Measurements from ENCODE around the gene AIFM2. TPM values are rescaled to one million over a fixed set of nuclear protein-coding genes. Genes with fewer than 3 reads are reported as not detected.
A peak's percentile ranks its signal among the peaks of the same experiment; 100 is the strongest.

The AIFM2 gene
- polyA plus RNA-seq, 2 of the 4 experiments (the other 2 are of a cell fraction), result 30.0 to 34.8 TPM

- TF ChIP-seq, protein P1, sequence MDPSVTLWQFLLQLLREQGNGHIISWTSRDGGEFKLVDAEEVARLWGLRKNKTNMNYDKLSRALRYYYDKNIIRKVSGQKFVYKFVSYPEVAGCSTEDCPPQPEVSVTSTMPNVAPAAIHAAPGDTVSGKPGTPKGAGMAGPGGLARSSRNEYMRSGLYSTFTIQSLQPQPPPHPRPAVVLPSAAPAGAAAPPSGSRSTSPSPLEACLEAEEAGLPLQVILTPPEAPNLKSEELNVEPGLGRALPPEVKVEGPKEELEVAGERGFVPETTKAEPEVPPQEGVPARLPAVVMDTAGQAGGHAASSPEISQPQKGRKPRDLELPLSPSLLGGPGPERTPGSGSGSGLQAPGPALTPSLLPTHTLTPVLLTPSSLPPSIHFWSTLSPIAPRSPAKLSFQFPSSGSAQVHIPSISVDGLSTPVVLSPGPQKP (IDR thresholded peaks at IDR 0.05; ENCODE audit: low read depth, low read length), result no peak
- no peak for TF ChIP-seq CBX2 (IDR thresholded peaks at IDR 0.05; ENCODE audit: borderline replicate concordance, low read depth)
- no peak for TF ChIP-seq MAZ (IDR thresholded peaks at IDR 0.05; ENCODE audit: borderline replicate concordance, low read depth, low read length)
Measured at GRCh38 chr10:70135046-70135445, 2.4 kb upstream of the AIFM2 start (continued).

DNA sequence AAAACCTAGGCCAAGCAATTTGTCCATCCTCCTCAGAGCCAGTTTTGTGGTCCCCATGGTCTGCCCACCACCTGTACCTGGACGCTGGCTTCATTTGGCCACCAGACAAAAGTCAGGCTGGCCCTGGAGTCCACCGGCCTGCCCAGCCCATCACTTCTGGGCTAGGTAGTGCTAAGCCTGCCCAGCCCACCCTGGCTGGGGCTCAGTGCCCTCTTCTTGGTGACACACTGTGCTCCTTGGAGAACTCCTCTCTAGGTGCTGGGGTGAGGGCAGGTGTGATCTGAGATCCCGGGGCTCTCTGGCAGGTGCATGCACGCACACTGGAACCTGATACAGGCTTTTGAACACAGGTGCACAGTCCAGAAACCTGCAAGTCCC lies 1.1 kb downstream of the AIFM2 start:
- peak; percentile 42 to 44; a peak in 5 of 6 replicates for ATAC-seq
- peak overlapping the region; percentile 83 for H3K4me3 ChIP-seq
- no peaks in the 10 kb centered on the region for H3K9me3 ChIP-seq
- peaks cover 28% of the 10 kb centered on the region for H3K4me1 ChIP-seq
- CTCF ChIA-PET, result interaction anchor here (4.1 to 4.8 kb wide), 2 partner anchors 14 to 16 kb away, joined by 17 to 31 read pairs; partner anchors contain the start of gene TYSND1
- TF ChIP-seq TP53 (CRISPR knock-in tag; IDR thresholded peaks at IDR 0.05) (no peak), JUN (IDR thresholded peaks at IDR 0.05) (no peak), HDAC2 (IDR thresholded peaks at IDR 0.05) (no peak), RAD21 (conservative IDR thresholded peaks at IDR 0.05 in 1 of 2, IDR thresholded peaks at IDR 0.05 in 1 of 2) (no peak), ZFP36 (IDR thresholded peaks at IDR 0.05; ENCODE audit: borderline replicate concordance, partially characterized antibody) (no peak), CHD4 (IDR thresholded peaks at IDR 0.05; ENCODE audit: borderline replicate concordance) (no peak), ZNF302 (CRISPR knock-in tag; IDR thresholded peaks at IDR 0.05) (no peak)
- no peak for DNase-seq (ENCODE audit: low read depth in 1 of 2, low spot score in 1 of 2)
- no peak for FAIRE-seq
- POLR2A ChIA-PET, result interaction anchor here (0.6 kb wide), 2 partner anchors 15 kb away, joined by 3 to 5 read pairs; partner anchors contain the start of gene TYSND1
- WGBS (ENCODE audit: missing lambda C conversion rate), result 49% methylated on average over 2 of the region's 4 CpGs
- peak overlapping the region; percentile 71 for H3K4me2 ChIP-seq
- peak overlapping the region; percentile 92 to 94 for H3K27ac ChIP-seq

- Histone ChIP-seq H3K4me3 (peak overlapping the region; percentile 83), H3K9me3 (no peaks in the 10 kb centered on the region), H3K27ac (peak overlapping the region; percentile 92 to 94), H3K4me2 (peak overlapping the region; percentile 71), H3K4me1 (peaks cover 28% of the 10 kb centered on the region)
- peak in 1 of 2 experiments; percentile 62 for DNase-seq (ENCODE audit: low read depth in 1 of 2, low spot score in 1 of 2)
- 27% methylated on average over 10 of the region's 10 CpGs for WGBS (ENCODE audit: missing lambda C conversion rate)
- ChIA-PET CTCF (interaction anchor here (0.7 to 4.8 kb wide), 5 partner anchors 8 to 33 kb away, joined by 3 to 31 read pairs (median 8); partner anchors contain the start of gene TYSND1), POLR2A (interaction anchor here (0.6 kb wide), 1 partner anchor 15 kb away, joined by 3 read pairs; the partner anchor contains the start of gene TYSND1)
- TF ChIP-seq, protein P2, sequence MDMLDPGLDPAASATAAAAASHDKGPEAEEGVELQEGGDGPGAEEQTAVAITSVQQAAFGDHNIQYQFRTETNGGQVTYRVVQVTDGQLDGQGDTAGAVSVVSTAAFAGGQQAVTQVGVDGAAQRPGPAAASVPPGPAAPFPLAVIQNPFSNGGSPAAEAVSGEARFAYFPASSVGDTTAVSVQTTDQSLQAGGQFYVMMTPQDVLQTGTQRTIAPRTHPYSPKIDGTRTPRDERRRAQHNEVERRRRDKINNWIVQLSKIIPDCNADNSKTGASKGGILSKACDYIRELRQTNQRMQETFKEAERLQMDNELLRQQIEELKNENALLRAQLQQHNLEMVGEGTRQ (IDR thresholded peaks at IDR 0.05), result no peak
- no peak for TF ChIP-seq HOXB13 (CRISPR knock-in tag; IDR thresholded peaks at IDR 0.05; ENCODE audit: low read depth)
- peak in 1 of 2 experiments; percentile 71; a peak in 1 of 4 replicates for TF ChIP-seq CEBPB (IDR thresholded peaks at IDR 0.05)
- TF ChIP-seq, protein P3, sequence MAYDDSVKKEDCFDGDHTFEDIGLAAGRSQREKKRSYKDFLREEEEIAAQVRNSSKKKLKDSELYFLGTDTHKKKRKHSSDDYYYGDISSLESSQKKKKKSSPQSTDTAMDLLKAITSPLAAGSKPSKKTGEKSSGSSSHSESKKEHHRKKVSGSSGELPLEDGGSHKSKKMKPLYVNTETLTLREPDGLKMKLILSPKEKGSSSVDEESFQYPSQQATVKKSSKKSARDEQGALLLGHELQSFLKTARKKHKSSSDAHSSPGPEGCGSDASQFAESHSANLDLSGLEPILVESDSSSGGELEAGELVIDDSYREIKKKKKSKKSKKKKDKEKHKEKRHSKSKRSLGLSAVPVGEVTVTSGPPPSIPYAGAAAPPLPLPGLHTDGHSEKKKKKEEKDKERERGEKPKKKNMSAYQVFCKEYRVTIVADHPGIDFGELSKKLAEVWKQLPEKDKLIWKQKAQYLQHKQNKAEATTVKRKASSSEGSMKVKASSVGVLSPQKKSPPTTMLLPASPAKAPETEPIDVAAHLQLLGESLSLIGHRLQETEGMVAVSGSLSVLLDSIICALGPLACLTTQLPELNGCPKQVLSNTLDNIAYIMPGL (CRISPR knock-in tag; IDR thresholded peaks at IDR 0.05; ENCODE audit: borderline replicate concordance), result no peak
- peak; percentile 33 to 43 for ATAC-seq
- FAIRE-seq, result no peak
Measured at GRCh38 chr10:70130878-70131559, 1.6 kb downstream of the AIFM2 start.
